Mesendoderm (in vitro differentiated cells): ENCODE results near the gene CLDN18.

Experiments used
- DNase-seq: peaks from one replicate; pipeline ENCODE4 v3.0.0; 2013
- H2AK5ac ChIP-seq: 2 replicates; pipeline ENCODE4 v1.6.1; 2013; ENCODE audit warnings: low read length, inconsistent platforms
- H2BK120ac ChIP-seq: 2 replicates; pipeline ENCODE4 v1.6.1; 2013; ENCODE audit warnings: low read depth, mild to moderate bottlenecking, low read length, moderate library complexity, mixed read lengths
- H2BK15ac ChIP-seq: replicated peaks from 2 replicates; pipeline ENCODE4 v1.6.1; 2013; ENCODE audit warnings: low read depth, mild to moderate bottlenecking, moderate library complexity
- H2BK5ac ChIP-seq: 2 replicates; pipeline ENCODE4 v1.6.1; 2013; ENCODE audit warnings: low read length, inconsistent platforms
- H3K18ac ChIP-seq: 2 replicates; pipeline ENCODE4 v1.6.1; 2013; ENCODE audit warnings: mild to moderate bottlenecking, low read length, mixed read lengths
- H3K23ac ChIP-seq: one replicate; pipeline ENCODE4 v1.6.1; 2013; ENCODE audit warnings: low read length
- H3K27ac ChIP-seq: 2 replicates; pipeline ENCODE4 v1.5.1; 2013; ENCODE audit warnings: low read depth, mild to moderate bottlenecking, inconsistent platforms, low read length, moderate library complexity
- H3K27me3 ChIP-seq: 2 replicates; pipeline ENCODE4 v1.6.1; 2013; ENCODE audit warnings: low read length, control low read depth, mild to moderate bottlenecking, inconsistent platforms; ENCODE audit not compliant: insufficient read depth, poor library complexity
- H3K36me3 ChIP-seq: 2 replicates; pipeline ENCODE4 v1.6.1; 2013; ENCODE audit warnings: low read length, inconsistent platforms; ENCODE audit not compliant: control insufficient read depth, insufficient read depth
- H3K4ac ChIP-seq: one replicate; pipeline ENCODE4 v1.6.1; 2013; ENCODE audit warnings: low read depth, mild to moderate bottlenecking, low read length, moderate library complexity
- H3K4me1 ChIP-seq: 2 replicates; pipeline ENCODE4 v1.6.1; 2013; ENCODE audit warnings: low read depth, low read length, inconsistent platforms; ENCODE audit not compliant: control insufficient read depth
- H3K4me2 ChIP-seq: 2 replicates; pipeline ENCODE4 v1.6.1; 2013; ENCODE audit warnings: low read length
- H3K4me3 ChIP-seq: 2 replicates; pipeline ENCODE4 v1.5.1; 2013; ENCODE audit warnings: mild to moderate bottlenecking, low read length
- H3K56ac ChIP-seq: one replicate; pipeline ENCODE4 v1.6.1; 2013; ENCODE audit warnings: low read length
- H3K79me1 ChIP-seq: 2 replicates; pipeline ENCODE4 v1.6.1; 2013; ENCODE audit warnings: low read length, inconsistent platforms
- H3K79me2 ChIP-seq: 2 replicates; pipeline ENCODE4 v1.6.1; 2013; ENCODE audit warnings: mild to moderate bottlenecking, low read length; ENCODE audit not compliant: control insufficient read depth, insufficient read depth
- H3K9ac ChIP-seq: 2 replicates; pipeline ENCODE4 v1.6.1; 2013; ENCODE audit warnings: low read length, inconsistent platforms
- H4K5ac ChIP-seq: one replicate; pipeline ENCODE4 v1.6.1; 2013; ENCODE audit warnings: low read length
- H4K8ac ChIP-seq: one replicate; pipeline ENCODE4 v1.6.1; 2013; ENCODE audit warnings: low read depth, mild to moderate bottlenecking, control low read depth, low read length, moderate library complexity
- WGBS: extraction: QIAGEN DNeasy Blood & Tissue Kit; methylation state at CpG from one replicate; pipeline ENCODE4 v1.1.7; 2013; ENCODE audit warnings: low lambda C conversion rate, missing lambda C conversion rate; ENCODE audit not compliant: insufficient coverage; ENCODE audit errors: extremely low coverage; 5-methylcytosine and 5-hydroxymethylcytosine counted together

Gene CLDN18

DNA sequence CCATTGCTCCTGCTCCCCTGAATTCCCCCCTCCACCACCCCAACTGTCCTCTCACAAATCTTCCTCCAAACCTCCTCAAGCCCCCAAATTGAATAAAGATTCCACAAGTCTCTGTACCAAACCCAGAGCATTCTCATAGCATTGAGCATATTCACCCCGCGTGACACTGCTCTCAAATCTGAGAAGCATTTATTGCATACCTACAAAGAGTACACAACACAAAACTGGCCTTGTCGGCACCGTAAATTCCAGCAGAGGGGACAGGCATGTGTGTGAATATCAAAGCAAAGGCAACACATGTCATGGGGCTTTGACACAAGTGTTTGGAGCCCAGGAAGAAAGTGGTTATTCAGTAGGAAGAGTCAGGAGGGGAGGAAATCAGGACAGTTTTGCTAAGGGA lies 2.6 kb downstream of the CLDN18 start:
- WGBS = no CpG with 5 or more reads among the region's 4 CpGs

DNA sequence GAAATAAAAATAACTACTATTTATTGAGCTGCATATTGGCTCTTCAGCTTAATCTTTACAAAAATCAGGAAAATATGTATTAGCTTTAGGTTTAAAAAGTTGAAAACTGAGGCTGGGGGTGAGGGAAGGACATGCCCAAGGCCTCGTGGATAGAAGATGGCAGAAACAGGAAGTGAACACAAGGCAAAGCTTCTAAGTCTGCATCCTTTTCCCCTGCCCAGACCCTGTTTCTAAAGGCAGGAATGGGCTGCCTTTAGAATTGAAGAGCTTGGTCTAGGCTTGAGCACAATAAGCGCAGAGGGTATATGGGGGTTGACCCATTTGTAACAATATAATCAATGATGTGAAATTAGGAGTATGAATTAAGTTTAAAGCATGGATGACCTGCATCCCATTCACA lies 6.1 kb downstream of the CLDN18 start:
- Histone ChIP-seq H3K4me1 (no peaks in the 10 kb centered on the region), H4K8ac (no peak overlapping the region), H2BK15ac (no peak overlapping the region), H2BK5ac (no peak overlapping the region), H3K79me2 (no peaks in the 10 kb centered on the region), H3K27ac (no peak overlapping the region), H3K4me3 (no peak overlapping the region), H3K79me1 (no peaks in the 10 kb centered on the region), H3K56ac (no peak overlapping the region), H2AK5ac (no peak overlapping the region), H3K4ac (no peak overlapping the region), H3K4me2 (no peak overlapping the region), H3K27me3 (no peaks in the 10 kb centered on the region), H4K5ac (no peak overlapping the region), H2BK120ac (no peak overlapping the region), H3K9ac (no peak overlapping the region), H3K36me3 (no peaks in the 10 kb centered on the region), H3K23ac (no peak overlapping the region), H3K18ac (no peak overlapping the region)
- no CpG with 5 or more reads among the region's 2 CpGs for WGBS
- no peak for DNase-seq

More for the DNA sequence above, 2.6 kb downstream of the CLDN18 start:
- no peak overlapping the region for H3K27ac ChIP-seq
- no peak overlapping the region for H3K23ac ChIP-seq
- H3K79me2 ChIP-seq = no peaks in the 10 kb centered on the region
- no peak overlapping the region for H2BK15ac ChIP-seq
- no peak overlapping the region for H3K56ac ChIP-seq
- no peak overlapping the region for H3K4me3 ChIP-seq
- no peak overlapping the region for H3K18ac ChIP-seq
- H3K4me1 ChIP-seq = no peaks in the 10 kb centered on the region
- no peak overlapping the region for H3K4ac ChIP-seq
- no peaks in the 10 kb centered on the region for H3K79me1 ChIP-seq
- H2BK5ac ChIP-seq = no peak overlapping the region
- H2AK5ac ChIP-seq = no peak overlapping the region
- H3K36me3 ChIP-seq = no peaks in the 10 kb centered on the region
- H3K9ac ChIP-seq = no peak overlapping the region
- no peaks in the 10 kb centered on the region for H3K27me3 ChIP-seq
- no peak overlapping the region for H3K4me2 ChIP-seq
- H4K5ac ChIP-seq = no peak overlapping the region
- no peak overlapping the region for H4K8ac ChIP-seq
- no peak for DNase-seq
- H2BK120ac ChIP-seq = no peak overlapping the region

DNA sequence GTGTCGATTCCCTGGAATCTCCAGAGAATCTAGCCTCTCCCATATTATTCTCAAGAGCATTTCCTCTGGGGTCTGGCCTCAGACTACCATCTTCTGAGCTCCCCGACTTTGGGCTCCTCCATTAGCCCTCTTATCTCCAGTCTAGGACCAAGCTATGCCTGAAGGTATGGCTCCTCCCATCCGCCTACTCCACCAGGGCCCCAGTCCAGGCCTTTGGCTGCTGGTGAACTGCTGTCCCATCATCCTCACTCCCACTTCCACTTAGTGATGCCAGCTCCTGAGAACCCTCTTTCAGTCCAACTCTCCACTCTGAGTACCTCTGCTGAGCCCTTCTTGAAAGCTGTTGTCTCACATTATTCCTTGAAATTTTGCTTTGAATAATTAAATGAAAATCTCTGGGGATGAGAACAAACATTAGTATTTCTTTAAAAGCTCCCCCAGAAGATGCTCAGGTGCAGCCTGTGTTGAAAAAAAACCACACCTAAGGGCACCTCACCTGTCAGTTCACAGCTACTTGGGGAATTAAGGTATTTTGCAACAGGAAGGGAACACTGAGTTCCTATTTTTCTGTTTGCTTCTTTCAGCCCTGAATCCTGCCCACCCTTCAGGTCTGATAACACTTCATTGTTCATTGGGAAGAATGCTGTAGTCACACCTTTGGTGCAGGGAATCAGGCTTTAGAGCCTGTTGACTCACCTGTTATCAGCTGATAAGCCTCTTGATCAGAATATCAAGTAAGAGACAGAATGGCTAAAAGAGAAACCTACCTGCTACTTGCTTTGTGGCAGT lies 9.5 kb downstream of the CLDN18 start:
- H4K8ac ChIP-seq = no peak overlapping the region
- H3K56ac ChIP-seq = no peak overlapping the region
- H3K36me3 ChIP-seq = no peaks in the 10 kb centered on the region
- H3K4me2 ChIP-seq = no peak overlapping the region
- no peaks in the 10 kb centered on the region for H3K79me2 ChIP-seq
- H2BK15ac ChIP-seq = no peak overlapping the region
- DNase-seq = peak; percentile 84
- H3K4me1 ChIP-seq = no peaks in the 10 kb centered on the region
- H2AK5ac ChIP-seq = no peak overlapping the region
- H3K18ac ChIP-seq = no peak overlapping the region
- H3K4me3 ChIP-seq = no peak overlapping the region
- no peak overlapping the region for H3K27ac ChIP-seq
- H2BK5ac ChIP-seq = no peak overlapping the region
- WGBS = no CpG with 5 or more reads among the region's 3 CpGs
- H3K79me1 ChIP-seq = no peaks in the 10 kb centered on the region
- no peak overlapping the region for H3K23ac ChIP-seq
- H2BK120ac ChIP-seq = no peak overlapping the region
- no peaks in the 10 kb centered on the region for H3K27me3 ChIP-seq
- H3K9ac ChIP-seq = no peak overlapping the region
- H4K5ac ChIP-seq = no peak overlapping the region
- H3K4ac ChIP-seq = no peak overlapping the region

DNA sequence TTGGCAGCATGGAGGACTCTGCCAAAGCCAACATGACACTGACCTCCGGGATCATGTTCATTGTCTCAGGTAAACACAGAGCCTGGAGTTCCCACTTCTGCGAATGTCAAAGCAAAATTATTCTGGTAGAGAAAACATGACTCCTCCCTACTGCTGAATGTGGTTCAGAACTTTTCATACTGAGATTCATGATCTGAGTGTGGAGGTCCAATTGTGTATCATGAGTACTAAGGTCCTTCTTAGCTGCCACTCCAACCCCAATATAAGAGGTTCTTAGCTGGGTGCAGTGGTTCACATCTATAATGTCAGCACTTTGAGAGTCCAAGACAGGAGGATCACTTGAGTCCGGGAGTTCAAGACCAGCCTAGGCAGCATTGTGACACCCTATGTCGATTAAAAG lies 13.8 kb downstream of the CLDN18 start:
- Histone ChIP-seq H3K4me3 (no peak overlapping the region), H3K18ac (no peak overlapping the region), H2BK5ac (no peak overlapping the region), H2AK5ac (no peak overlapping the region), H3K23ac (no peak overlapping the region), H3K56ac (no peak overlapping the region), H3K27ac (no peak overlapping the region), H4K5ac (no peak overlapping the region), H3K79me2 (no peaks in the 10 kb centered on the region), H3K4me2 (no peak overlapping the region), H3K36me3 (no peaks in the 10 kb centered on the region), H3K79me1 (no peaks in the 10 kb centered on the region), H3K9ac (no peak overlapping the region), H3K4me1 (no peaks in the 10 kb centered on the region), H2BK120ac (no peak overlapping the region), H2BK15ac (no peak overlapping the region), H3K4ac (no peak overlapping the region), H4K8ac (no peak overlapping the region), H3K27me3 (no peaks in the 10 kb centered on the region)
- no peak for DNase-seq
- no CpG with 5 or more reads among the region's 4 CpGs for WGBS

DNA sequence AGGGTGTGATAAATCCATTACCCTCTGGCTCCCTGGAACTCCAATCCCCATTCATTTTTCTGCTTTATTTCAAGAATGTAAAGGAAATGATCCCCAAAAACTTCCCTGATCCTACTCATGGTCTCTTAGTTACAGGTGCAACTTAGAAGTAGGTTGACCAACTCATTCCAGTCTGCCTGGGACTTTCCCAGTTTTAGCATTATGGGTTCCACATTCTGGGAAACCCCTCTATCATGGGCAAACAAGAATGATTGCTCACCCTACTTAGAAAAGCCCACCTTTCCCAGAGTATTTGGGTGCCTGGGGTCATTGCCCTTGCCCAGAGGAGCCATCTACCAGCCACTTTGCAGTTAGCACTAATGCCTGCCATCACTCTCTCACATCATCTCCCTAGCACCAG lies 15.6 kb downstream of the CLDN18 start:
- no peak overlapping the region for H3K9ac ChIP-seq
- H3K4ac ChIP-seq = no peak overlapping the region
- H3K18ac ChIP-seq = no peak overlapping the region
- no peak overlapping the region for H2BK15ac ChIP-seq
- H4K8ac ChIP-seq = no peak overlapping the region
- H3K36me3 ChIP-seq = no peaks in the 10 kb centered on the region
- no peak overlapping the region for H3K27ac ChIP-seq
- no peak overlapping the region for H2BK120ac ChIP-seq
- no peak for DNase-seq
- H3K4me1 ChIP-seq = no peaks in the 10 kb centered on the region
- no peaks in the 10 kb centered on the region for H3K27me3 ChIP-seq
- H2AK5ac ChIP-seq = no peak overlapping the region
- H2BK5ac ChIP-seq = no peak overlapping the region
- H3K56ac ChIP-seq = no peak overlapping the region
- H3K4me2 ChIP-seq = no peak overlapping the region
- no peaks in the 10 kb centered on the region for H3K79me2 ChIP-seq
- H3K4me3 ChIP-seq = no peak overlapping the region
- no peak overlapping the region for H3K23ac ChIP-seq
- no peaks in the 10 kb centered on the region for H3K79me1 ChIP-seq
- H4K5ac ChIP-seq = no peak overlapping the region

DNA sequence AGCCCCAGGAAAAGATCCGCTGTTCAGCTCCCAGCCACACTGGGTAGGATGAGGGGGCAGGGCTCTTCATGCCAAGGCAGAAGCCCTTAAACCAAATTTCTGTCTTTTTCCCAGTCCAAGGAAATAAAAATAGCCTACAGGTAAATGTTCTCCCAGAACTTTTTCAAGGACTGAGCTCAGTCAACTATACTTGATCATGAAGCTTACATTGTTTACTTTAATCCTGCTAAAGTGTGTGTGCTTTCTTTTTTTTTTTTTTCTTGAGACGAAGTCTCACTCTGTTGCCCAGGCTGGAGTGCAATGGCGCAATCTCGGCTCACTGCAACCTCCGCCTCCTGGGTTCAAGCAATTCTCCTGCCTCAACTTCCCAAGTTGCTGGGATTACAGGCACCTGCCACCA lies 17.9 kb downstream of the CLDN18 start:
- H2BK5ac ChIP-seq = no peak overlapping the region
- no peaks in the 10 kb centered on the region for H3K4me1 ChIP-seq
- no peaks in the 10 kb centered on the region for H3K79me1 ChIP-seq

More for the DNA sequence above, 17.9 kb downstream of the CLDN18 start:
- DNase-seq = no peak
- Histone ChIP-seq H3K27ac (no peak overlapping the region), H2BK120ac (no peak overlapping the region), H3K23ac (no peak overlapping the region), H4K8ac (no peak overlapping the region), H3K9ac (no peak overlapping the region), H3K27me3 (no peaks in the 10 kb centered on the region), H3K4me2 (no peak overlapping the region), H3K36me3 (no peaks in the 10 kb centered on the region), H3K18ac (no peak overlapping the region), H3K56ac (no peak overlapping the region), H4K5ac (no peak overlapping the region), H2BK15ac (no peak overlapping the region), H3K79me2 (no peaks in the 10 kb centered on the region), H3K4ac (no peak overlapping the region), H3K4me3 (no peak overlapping the region), H2AK5ac (no peak overlapping the region)
- no CpG with 5 or more reads among the region's 5 CpGs for WGBS
